SK-N-SH (cell line): ENCODE data around the gene LENEP. TPM values are rescaled to one million over a fixed set of nuclear protein-coding genes. Genes with fewer than 3 reads are reported as not detected.

Experiments used
- CTCF ChIA-PET: fragments of 300-600, 350-600 bp; formaldehyde crosslinking; extraction: SDS; loops from one replicate; lab custom pipeline; 2021; lab: Yijun Ruan, JAX
- POLR2A ChIA-PET: fragments of 350-600 bp; sonication (Branson Sonifier 250); formaldehyde crosslinking; extraction: SDS; loops from one replicate; lab custom pipeline; 2020; ENCODE audit warnings: antibody characterized with exemption, inconsistent platforms; lab: Yijun Ruan, JAX
- DNase-seq: peaks from one replicate; pipeline ENCODE4 v3.0.0; 2012
- H2AFZ ChIP-seq: fragments of 200-600 bp; sonication (generic); 2 replicates; pipeline ENCODE4 v1.8.1; 2016; ENCODE audit warnings: antibody characterized with exemption, mild to moderate bottlenecking, low read depth
- H3F3A ChIP-seq: fragments of 200-600 bp; sonication (generic); replicated peaks from 2 replicates; pipeline ENCODE3; 2016; ENCODE audit warnings: antibody characterized with exemption, mild to moderate bottlenecking; ENCODE audit not compliant: insufficient read depth
- H3K27ac ChIP-seq, 2 experiments: fragments of 200-500 bp in 1 of 2; fragments of 200-600 bp in 1 of 2; sonication (Bioruptor generic) in 1 of 2; sonication (generic), shearing (Covaris generic) in 1 of 2; 2 replicates each; pipeline versions ENCODE4 v1.5.1 to v1.6.1; 2014 to 2016; ENCODE audit warnings: low read depth in 2 of 2, inconsistent platforms in 1 of 2, low read length in 1 of 2, mild to moderate bottlenecking in 1 of 2, mixed read lengths in 1 of 2
- H3K27me3 ChIP-seq: fragments of 200-600 bp; sonication (generic), shearing (Covaris generic); 2 replicates; pipeline ENCODE4 v1.6.1; 2016; ENCODE audit warnings: mixed run types; ENCODE audit not compliant: insufficient read depth
- H3K36me3 ChIP-seq, 2 experiments: fragments of 200-500 bp in 1 of 2; fragments of 200-600 bp in 1 of 2; sonication (Bioruptor generic) in 1 of 2; sonication (generic) in 1 of 2; replicated peaks in 1 of 2; 2 replicates each; pipeline versions ENCODE3 to v1.5.1; 2014 to 2016; ENCODE audit warnings: low read length in 1 of 2, mild to moderate bottlenecking in 1 of 2; ENCODE audit not compliant: insufficient read depth in 2 of 2, control insufficient read depth in 1 of 2
- H3K4me1 ChIP-seq, 2 experiments: fragments of 200-500 bp in 1 of 2; fragments of 200-600 bp in 1 of 2; sonication (Bioruptor generic) in 1 of 2; sonication (generic), shearing (Covaris generic) in 1 of 2; 2 replicates each; pipeline versions ENCODE4 v1.5.1 to v1.6.1; 2014 to 2016; ENCODE audit warnings: low read depth in 1 of 2, low read length in 1 of 2, mixed run types in 1 of 2; ENCODE audit not compliant: insufficient read depth in 2 of 2, control insufficient read depth in 1 of 2
- H3K4me2 ChIP-seq: fragments of 200-600 bp; sonication (generic), shearing (Covaris generic); 2 replicates; pipeline ENCODE4 v1.6.1; 2017; ENCODE audit warnings: mixed run types
- H3K4me3 ChIP-seq, 2 experiments: fragments of 200-500 bp in 1 of 2; fragments of 200-600 bp in 1 of 2; sonication (Bioruptor generic) in 1 of 2; sonication (generic), shearing (Covaris generic) in 1 of 2; 2 replicates each; pipeline versions ENCODE4 v1.5.1 to v1.8.1; 2014 to 2016; ENCODE audit warnings: low read depth in 2 of 2, inconsistent platforms in 1 of 2, low read length in 1 of 2, mild to moderate bottlenecking in 1 of 2, mixed read lengths in 1 of 2, moderate library complexity in 1 of 2
- H3K79me2 ChIP-seq: fragments of 200-600 bp; sonication (generic); 2 replicates; pipeline ENCODE4 v1.8.1; 2017; ENCODE audit warnings: mild to moderate bottlenecking; ENCODE audit not compliant: insufficient read depth
- H3K9ac ChIP-seq: fragments of 200-600 bp; sonication (generic); 2 replicates; pipeline ENCODE4 v1.6.1; 2017; ENCODE audit warnings: mixed run types
- H3K9me2 ChIP-seq: fragments of 200-600 bp; sonication (generic); 2 replicates; pipeline ENCODE4 v1.6.1; 2017; ENCODE audit warnings: mixed run types
- H3K9me3 ChIP-seq: fragments of 200-600 bp; sonication (generic); 2 replicates; pipeline ENCODE4 v1.6.1; 2017; ENCODE audit warnings: mixed run types, mild to moderate bottlenecking, moderate library complexity
- H4K20me1 ChIP-seq: fragments of 200-600 bp; sonication (generic); 2 replicates; pipeline ENCODE4 v1.6.1; 2017; ENCODE audit warnings: mild to moderate bottlenecking, mixed run types; ENCODE audit not compliant: insufficient read depth
- CHD2 ChIP-seq: fragments of 150-350 bp; IDR thresholded peaks from 2 replicates; pipeline ENCODE4 v1.6.1; 2018; ENCODE audit warnings: low read length; ENCODE audit not compliant: partially characterized antibody
- ELF1 ChIP-seq: IDR thresholded peaks from 2 replicates; pipeline ENCODE4 v1.4.0; 2012
- EP300 ChIP-seq, 2 experiments: IDR thresholded peaks; 2 replicates each; pipeline versions ENCODE4 v1.4.0 to v1.6.1; 2012; ENCODE audit warnings: borderline replicate concordance in 1 of 2, low read depth in 1 of 2, low read length in 1 of 2
- EZH2phosphoT487 ChIP-seq: fragments of 200-600 bp; sonication (generic); IDR thresholded peaks from 2 replicates; pipeline ENCODE4 v1.6.1; 2017; ENCODE audit warnings: low read depth, mixed run types, mild to moderate bottlenecking, antibody characterized with exemption, moderate library complexity, borderline replicate concordance
- FOSL2 ChIP-seq: IDR thresholded peaks from 2 replicates; pipeline ENCODE4 v1.4.0; 2012; ENCODE audit warnings: low read depth, mild to moderate bottlenecking, moderate library complexity, borderline replicate concordance
- FOXJ3 ChIP-seq: sonication (generic); formaldehyde crosslinking; IDR thresholded peaks from 2 replicates; pipeline ENCODE4 v1.5.1; 2020; ENCODE audit warnings: mild to moderate bottlenecking, missing genetic modification reagents
- FOXM1 ChIP-seq: IDR thresholded peaks from 2 replicates; pipeline ENCODE4 v1.4.0; 2012; ENCODE audit warnings: low read depth, mild to moderate bottlenecking
- GABPA ChIP-seq: IDR thresholded peaks from 2 replicates; pipeline ENCODE4 v1.4.0; 2012; ENCODE audit warnings: low read depth, mild to moderate bottlenecking
- GATA2 ChIP-seq: sonication (generic); formaldehyde crosslinking; IDR thresholded peaks from 2 replicates; pipeline ENCODE4 v1.5.0; 2020; ENCODE audit warnings: mild to moderate bottlenecking, missing genetic modification reagents
- IRF3 ChIP-seq: fragments of 150-350 bp; IDR thresholded peaks from 2 replicates; pipeline ENCODE4 v1.6.1; 2016; ENCODE audit warnings: mild to moderate bottlenecking, low read depth, low read length
- NFIC ChIP-seq: IDR thresholded peaks from 2 replicates; pipeline ENCODE4 v1.4.0; 2012; ENCODE audit warnings: borderline replicate concordance
- POLR2AphosphoS5 ChIP-seq: IDR thresholded peaks from 2 replicates; pipeline ENCODE4 v1.6.1; 2012; ENCODE audit warnings: low read depth, low read length
- RXRA ChIP-seq: IDR thresholded peaks from 2 replicates; pipeline ENCODE4 v1.4.0; 2012; ENCODE audit warnings: low read depth, mild to moderate bottlenecking, borderline replicate concordance
- WGBS: methylation state at CpG from one replicate; pipeline ENCODE4 v1.1.6; 2017; ENCODE audit warnings: low lambda C conversion rate; 5-methylcytosine and 5-hydroxymethylcytosine counted together
- polyA plus RNA-seq, 3 experiments: library from polyadenylated mRNA; depleted of rRNA; stranded (reverse); fragments of >200 nt; gene quantifications; 2 replicates each; pipeline ENCODE4 v1.2.3, GENCODE V29; 2012
- TF ChIP-seq, protein P1 (sequence below): IDR thresholded peaks from 2 replicates; pipeline ENCODE4 v1.4.0; 2012; ENCODE audit warnings: low read depth, borderline replicate concordance
- TF ChIP-seq, protein P2 (sequence below): fragments of 200-600 bp; sonication (generic); IDR thresholded peaks from 2 replicates; pipeline ENCODE4 v1.6.1; 2017; ENCODE audit warnings: antibody characterized with exemption, mild to moderate bottlenecking, moderate library complexity

LENEP gene
- polyA plus RNA-seq, 1 of the 3 experiments (the other 2 are of a cell fraction) = not detected

DNA sequence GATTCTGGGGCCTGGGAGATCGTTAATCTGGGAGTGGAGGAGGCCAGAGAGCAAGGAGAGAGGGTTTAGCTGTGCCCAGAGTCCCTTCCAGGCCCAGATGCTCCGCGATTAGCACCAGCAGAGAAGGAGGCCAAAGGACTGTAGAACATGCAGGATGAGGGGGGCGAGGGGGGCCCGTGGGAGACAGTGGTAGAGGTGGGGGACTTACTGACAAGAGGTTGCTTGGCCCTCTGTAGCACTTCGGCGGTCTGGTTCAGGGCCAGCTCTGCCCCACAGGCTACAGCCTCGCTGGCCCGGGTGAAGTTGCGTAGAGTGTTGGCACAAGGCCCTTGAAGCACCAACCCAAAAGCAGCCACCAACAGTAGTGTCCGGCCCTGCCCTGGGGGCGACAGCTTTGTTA is 39.5 kb downstream of the LENEP start:
- WGBS = 70% methylated on average over 8 of the region's 12 CpGs
- TF ChIP-seq EP300 (IDR thresholded peaks at IDR 0.05; ENCODE audit: borderline replicate concordance in 1 of 2, low read depth in 1 of 2, low read length in 1 of 2) (no peak), CHD2 (no peak), GABPA (no peak), NFIC (no peak), FOXM1 (no peak), RXRA (no peak), FOSL2 (no peak), POLR2AphosphoS5 (no peak), ELF1 (no peak), GATA2 (CRISPR knock-in tag) (no peak), IRF3 (no peak), FOXJ3 (CRISPR knock-in tag) (no peak), EZH2phosphoT487 (no peak)
- TF ChIP-seq, protein P1, sequence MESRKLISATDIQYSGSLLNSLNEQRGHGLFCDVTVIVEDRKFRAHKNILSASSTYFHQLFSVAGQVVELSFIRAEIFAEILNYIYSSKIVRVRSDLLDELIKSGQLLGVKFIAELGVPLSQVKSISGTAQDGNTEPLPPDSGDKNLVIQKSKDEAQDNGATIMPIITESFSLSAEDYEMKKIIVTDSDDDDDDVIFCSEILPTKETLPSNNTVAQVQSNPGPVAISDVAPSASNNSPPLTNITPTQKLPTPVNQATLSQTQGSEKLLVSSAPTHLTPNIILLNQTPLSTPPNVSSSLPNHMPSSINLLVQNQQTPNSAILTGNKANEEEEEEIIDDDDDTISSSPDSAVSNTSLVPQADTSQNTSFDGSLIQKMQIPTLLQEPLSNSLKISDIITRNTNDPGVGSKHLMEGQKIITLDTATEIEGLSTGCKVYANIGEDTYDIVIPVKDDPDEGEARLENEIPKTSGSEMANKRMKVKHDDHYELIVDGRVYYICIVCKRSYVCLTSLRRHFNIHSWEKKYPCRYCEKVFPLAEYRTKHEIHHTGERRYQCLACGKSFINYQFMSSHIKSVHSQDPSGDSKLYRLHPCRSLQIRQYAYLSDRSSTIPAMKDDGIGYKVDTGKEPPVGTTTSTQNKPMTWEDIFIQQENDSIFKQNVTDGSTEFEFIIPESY = no peak
- TF ChIP-seq, protein P2, sequence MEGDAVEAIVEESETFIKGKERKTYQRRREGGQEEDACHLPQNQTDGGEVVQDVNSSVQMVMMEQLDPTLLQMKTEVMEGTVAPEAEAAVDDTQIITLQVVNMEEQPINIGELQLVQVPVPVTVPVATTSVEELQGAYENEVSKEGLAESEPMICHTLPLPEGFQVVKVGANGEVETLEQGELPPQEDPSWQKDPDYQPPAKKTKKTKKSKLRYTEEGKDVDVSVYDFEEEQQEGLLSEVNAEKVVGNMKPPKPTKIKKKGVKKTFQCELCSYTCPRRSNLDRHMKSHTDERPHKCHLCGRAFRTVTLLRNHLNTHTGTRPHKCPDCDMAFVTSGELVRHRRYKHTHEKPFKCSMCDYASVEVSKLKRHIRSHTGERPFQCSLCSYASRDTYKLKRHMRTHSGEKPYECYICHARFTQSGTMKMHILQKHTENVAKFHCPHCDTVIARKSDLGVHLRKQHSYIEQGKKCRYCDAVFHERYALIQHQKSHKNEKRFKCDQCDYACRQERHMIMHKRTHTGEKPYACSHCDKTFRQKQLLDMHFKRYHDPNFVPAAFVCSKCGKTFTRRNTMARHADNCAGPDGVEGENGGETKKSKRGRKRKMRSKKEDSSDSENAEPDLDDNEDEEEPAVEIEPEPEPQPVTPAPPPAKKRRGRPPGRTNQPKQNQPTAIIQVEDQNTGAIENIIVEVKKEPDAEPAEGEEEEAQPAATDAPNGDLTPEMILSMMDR = no peak
- TF ChIP-seq, all 33 proteins: peak for 0
- Histone ChIP-seq H3K36me3 (no peaks in the 10 kb centered on the region), H3F3A (no peaks in the 10 kb centered on the region), H3K4me2 (no peak overlapping the region), H3K9me2 (no peaks in the 10 kb centered on the region), H3K27ac (no peak overlapping the region), H3K4me3 (no peak overlapping the region), H3K9me3 (no peaks in the 10 kb centered on the region), H3K4me1 (no peaks in the 10 kb centered on the region), H3K27me3 (no peaks in the 10 kb centered on the region), H2AFZ (no peak overlapping the region), H3K79me2 (no peaks in the 10 kb centered on the region), H4K20me1 (no peaks in the 10 kb centered on the region), H3K9ac (no peak overlapping the region)
- CTCF ChIA-PET = interaction anchor here (0.9 to 26.0 kb wide), 6 partner anchors 11 to 59 kb away, joined by 3 to 573 read pairs (median 10); partner anchors contain the start of genes EFNA3 and EFNA4
- POLR2A ChIA-PET = interaction anchor here (0.6 kb wide), 1 partner anchor 1229 kb away, joined by 3 read pairs; no protein-coding TSS in a partner anchor
- no peak for DNase-seq
